ENCODE results near the gene XRCC3.

DNA sequence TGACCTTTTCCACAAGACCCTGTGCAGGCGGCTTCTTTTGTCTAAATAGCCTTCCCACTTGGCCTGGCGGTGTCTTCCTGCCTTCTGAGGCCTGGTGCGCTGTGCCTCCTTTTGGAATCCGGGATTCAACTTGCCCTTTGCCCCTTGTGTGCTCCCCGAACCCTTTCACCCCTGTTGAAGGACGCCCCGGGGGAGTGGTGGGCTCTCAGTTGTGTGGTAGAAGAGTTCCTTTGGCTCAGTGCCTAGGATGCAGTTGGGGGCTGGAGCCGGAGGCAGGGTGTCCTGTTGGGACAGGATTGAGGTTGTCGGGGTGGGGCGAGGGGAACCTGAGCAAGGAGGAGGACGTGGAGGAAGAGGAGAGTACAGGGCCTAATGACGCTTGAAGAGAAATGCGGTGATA lies 51.7 kb downstream of the XRCC3 start:
- TF ChIP-seq, protein P1, sequence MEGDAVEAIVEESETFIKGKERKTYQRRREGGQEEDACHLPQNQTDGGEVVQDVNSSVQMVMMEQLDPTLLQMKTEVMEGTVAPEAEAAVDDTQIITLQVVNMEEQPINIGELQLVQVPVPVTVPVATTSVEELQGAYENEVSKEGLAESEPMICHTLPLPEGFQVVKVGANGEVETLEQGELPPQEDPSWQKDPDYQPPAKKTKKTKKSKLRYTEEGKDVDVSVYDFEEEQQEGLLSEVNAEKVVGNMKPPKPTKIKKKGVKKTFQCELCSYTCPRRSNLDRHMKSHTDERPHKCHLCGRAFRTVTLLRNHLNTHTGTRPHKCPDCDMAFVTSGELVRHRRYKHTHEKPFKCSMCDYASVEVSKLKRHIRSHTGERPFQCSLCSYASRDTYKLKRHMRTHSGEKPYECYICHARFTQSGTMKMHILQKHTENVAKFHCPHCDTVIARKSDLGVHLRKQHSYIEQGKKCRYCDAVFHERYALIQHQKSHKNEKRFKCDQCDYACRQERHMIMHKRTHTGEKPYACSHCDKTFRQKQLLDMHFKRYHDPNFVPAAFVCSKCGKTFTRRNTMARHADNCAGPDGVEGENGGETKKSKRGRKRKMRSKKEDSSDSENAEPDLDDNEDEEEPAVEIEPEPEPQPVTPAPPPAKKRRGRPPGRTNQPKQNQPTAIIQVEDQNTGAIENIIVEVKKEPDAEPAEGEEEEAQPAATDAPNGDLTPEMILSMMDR (IDR thresholded peaks at IDR 0.05; ENCODE audit: poor library complexity): no peak
- no peak for TF ChIP-seq EZH2 (IDR thresholded peaks at IDR 0.05; ENCODE audit: borderline replicate concordance)
- no peak for TF ChIP-seq EZH2phosphoT487 (IDR thresholded peaks at IDR 0.05; ENCODE audit: low read depth, severe bottlenecking, unreplicated experiment)
